Mononuclear cell (primary cell): Measurements from ENCODE around the gene DOCK2. TPM values are rescaled to one million over a fixed set of nuclear protein-coding genes. Genes with fewer than 3 reads are reported as not detected.

Source experiments
- H3K27me3 ChIP-seq: 2 replicates; pipeline ENCODE4 v1.6.0; 2011; ENCODE audit warnings: low read length, control low read depth; ENCODE audit not compliant: insufficient read depth
- H3K4me1 ChIP-seq: 2 replicates; pipeline ENCODE4 v1.5.1; 2011; ENCODE audit warnings: mild to moderate bottlenecking, low read length, control low read depth; ENCODE audit not compliant: insufficient read depth
- H3K4me3 ChIP-seq: 2 replicates; pipeline ENCODE4 v1.5.1; 2011; ENCODE audit warnings: mild to moderate bottlenecking, low read length, moderate library complexity
- H3K9me3 ChIP-seq: 2 replicates; pipeline ENCODE4 v1.5.1; 2011; ENCODE audit warnings: low read depth, mild to moderate bottlenecking, control low read depth, low read length
- total RNA-seq: library from RNA; depleted of rRNA; stranded (reverse); fragments of >200 nt; gene quantifications from one replicate; pipeline ENCODE4 v1.2.3, GENCODE V29; 2012

DOCK2 gene
- total RNA-seq, 1 donor = 244 TPM

DNA sequence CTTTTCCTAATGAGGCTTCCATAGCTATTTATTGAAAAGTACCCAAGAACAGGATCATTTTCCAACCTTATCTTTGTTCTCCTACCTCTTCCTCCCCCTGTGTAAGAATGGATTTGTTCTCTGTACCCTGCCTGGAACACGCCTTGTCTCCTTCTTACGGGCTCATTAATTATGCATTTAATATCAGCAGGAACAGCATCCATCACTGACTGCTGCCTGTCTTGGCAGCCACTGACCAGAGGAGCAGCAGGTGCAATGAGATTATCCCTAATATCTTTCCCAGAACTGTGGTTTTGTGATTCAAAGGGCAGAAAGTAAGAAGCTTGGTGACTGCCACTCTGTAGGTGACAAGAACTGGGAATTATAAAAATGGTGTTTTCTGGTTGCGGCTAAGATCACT is 362.5 kb downstream of the DOCK2 start:
- no peaks in the 10 kb centered on the region for H3K27me3 ChIP-seq

DNA sequence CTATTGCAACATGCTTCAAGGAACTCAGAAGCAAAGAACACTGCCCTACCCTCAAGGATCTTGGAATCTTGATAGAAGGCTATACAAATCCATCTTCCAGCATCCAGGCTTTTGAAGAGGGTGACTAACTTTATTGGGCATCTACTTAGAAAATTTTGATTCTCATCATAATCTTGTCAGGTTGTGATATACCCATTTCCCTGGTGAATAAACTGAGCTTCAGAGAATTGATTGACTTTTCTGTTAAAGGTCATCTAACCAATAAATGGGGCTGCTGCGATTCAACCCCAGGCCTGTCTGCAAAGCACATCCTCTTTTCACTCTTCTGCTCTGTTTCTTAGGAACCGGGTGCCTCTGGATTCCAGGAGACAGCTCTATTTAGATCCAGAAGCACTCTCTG is 363.1 kb downstream of the DOCK2 start:
- no peaks in the 10 kb centered on the region for H3K4me1 ChIP-seq
- H3K9me3 ChIP-seq = no peaks in the 10 kb centered on the region
- no peak overlapping the region for H3K4me3 ChIP-seq
- no peaks in the 10 kb centered on the region for H3K27me3 ChIP-seq

More for the DNA sequence above, 362.5 kb downstream of the DOCK2 start:
- no peaks in the 10 kb centered on the region for H3K9me3 ChIP-seq
- no peaks in the 10 kb centered on the region for H3K4me1 ChIP-seq
- no peak overlapping the region for H3K4me3 ChIP-seq

DNA sequence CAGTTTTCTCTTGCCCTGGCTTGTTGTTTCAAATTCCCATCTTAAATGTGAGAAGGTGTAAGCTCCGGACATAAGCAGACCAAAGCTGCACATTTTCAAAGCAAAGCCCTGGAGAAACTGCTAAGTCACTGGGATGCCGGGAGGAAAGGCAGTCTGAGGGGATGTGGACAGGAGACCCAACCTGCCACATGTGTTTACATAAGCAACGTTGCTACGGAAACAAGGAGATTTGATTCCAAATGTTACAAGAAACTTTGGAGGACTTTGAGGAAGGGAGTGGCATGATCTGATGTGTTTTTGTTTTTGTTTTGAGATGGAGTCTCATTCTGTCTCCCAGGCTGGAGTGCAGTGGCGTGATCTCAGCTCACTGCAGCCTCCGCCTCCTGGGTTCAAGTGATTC is 368.9 kb downstream of the DOCK2 start:
- H3K27me3 ChIP-seq = no peaks in the 10 kb centered on the region
- H3K9me3 ChIP-seq = no peaks in the 10 kb centered on the region
- H3K4me1 ChIP-seq = no peaks in the 10 kb centered on the region
- H3K4me3 ChIP-seq = no peak overlapping the region

DNA sequence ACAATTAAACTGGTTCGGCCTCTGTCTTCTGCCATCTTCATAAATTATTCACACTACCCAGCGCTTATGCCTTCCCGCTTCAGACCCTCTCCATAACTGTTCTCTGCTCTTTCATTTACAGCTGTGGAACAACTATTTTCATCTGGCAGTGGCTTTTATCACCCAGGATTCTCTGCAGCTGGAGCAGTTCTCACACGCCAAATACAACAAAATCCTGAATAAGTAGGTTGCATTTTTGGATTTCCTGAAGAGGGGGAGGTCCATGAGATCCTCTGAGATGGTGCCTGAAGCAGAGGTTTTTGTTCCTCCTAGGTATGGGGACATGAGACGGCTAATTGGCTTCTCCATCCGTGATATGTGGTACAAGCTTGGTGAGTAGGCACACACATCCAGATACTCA is 371.3 kb downstream of the DOCK2 start:
- no peak overlapping the region for H3K4me3 ChIP-seq
- H3K27me3 ChIP-seq = no peaks in the 10 kb centered on the region
- H3K4me1 ChIP-seq = no peaks in the 10 kb centered on the region
- H3K9me3 ChIP-seq = no peaks in the 10 kb centered on the region

DNA sequence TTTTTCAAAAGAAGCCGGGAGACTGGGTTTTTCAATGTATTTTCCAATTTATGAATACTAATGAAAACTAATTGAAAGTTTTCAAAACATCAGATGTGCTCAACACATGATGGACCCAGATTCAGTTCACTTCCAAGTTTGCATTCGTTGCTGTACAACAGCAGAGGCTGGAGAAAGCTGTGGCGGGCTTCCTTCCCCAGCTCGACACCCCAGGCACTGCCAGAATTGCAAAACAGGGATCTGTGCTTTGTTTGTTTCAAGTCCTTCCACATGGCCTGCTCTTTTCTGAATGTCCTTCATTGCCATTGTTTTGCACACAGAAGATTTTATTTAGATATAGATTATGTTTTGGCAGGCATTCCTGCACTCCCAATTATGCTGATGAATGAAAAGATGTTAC is 373.5 kb downstream of the DOCK2 start:
- Histone ChIP-seq H3K9me3 (no peaks in the 10 kb centered on the region), H3K4me3 (no peak overlapping the region)

DNA sequence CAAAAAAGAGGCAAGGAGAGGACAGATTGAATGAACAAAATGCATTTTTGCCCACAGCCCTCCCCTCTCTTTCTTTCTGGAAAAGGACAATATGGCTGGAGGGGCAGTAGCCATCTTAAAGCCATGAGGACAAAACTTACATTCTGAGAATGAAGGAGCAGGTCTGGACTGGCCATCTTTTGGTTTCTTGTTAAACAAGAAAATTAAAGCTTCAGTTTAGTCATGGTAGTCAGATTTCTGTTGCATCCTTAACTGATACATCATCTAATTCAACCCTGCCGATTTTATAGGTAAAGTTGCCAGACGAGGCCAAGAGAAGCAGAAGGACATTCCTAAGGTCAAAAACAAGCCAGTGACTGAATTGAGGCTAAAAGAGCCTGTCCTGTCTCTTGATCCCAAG is 374.7 kb downstream of the DOCK2 start:
- H3K4me1 ChIP-seq = no peaks in the 10 kb centered on the region
- H3K9me3 ChIP-seq = no peaks in the 10 kb centered on the region
- no peak overlapping the region for H3K4me3 ChIP-seq
- H3K27me3 ChIP-seq = no peaks in the 10 kb centered on the region

More for the DNA sequence above, 373.5 kb downstream of the DOCK2 start:
- H3K27me3 ChIP-seq = no peaks in the 10 kb centered on the region
- no peaks in the 10 kb centered on the region for H3K4me1 ChIP-seq

DNA sequence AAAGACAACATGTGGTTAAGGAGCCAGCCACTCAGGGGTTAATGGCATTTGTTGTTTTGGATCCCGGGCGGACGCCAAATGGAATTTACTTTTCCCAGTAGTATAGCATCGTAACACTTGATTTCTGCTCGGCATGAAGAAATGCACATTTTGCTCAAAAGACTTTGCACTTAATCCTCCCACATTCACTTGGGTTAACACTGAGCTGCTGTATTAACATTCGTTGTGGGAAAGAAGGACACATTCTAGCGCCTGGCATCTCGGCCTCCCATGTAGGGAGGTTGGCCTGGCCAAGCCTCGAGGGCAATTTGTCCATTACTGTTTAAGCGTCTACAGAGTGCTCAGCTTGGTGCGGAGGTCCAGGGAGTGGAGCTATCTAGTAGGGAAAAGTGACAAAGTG is 375.5 kb downstream of the DOCK2 start:
- Histone ChIP-seq H3K4me1 (no peaks in the 10 kb centered on the region), H3K4me3 (no peak overlapping the region), H3K9me3 (no peaks in the 10 kb centered on the region), H3K27me3 (no peaks in the 10 kb centered on the region)

DNA sequence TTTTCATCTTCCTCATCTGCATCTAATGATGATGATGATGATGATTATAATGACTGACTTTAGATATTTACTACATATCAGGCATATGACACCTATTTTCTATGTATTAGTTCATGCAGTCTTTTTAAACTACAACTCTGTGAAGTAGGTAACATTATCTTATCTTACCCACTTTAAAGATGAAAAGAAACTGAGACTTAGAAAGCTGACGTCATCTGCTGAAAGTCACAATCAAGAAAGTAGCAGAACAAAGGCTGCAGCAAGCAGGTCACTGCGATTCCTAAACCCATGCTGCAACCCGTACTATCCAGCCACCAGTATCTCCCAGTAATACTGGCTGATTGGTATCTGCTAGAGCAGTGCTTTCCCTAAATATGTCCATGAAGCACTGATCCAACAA is 383.3 kb downstream of the DOCK2 start:
- H3K9me3 ChIP-seq = no peaks in the 10 kb centered on the region
- no peaks in the 10 kb centered on the region for H3K4me1 ChIP-seq
- H3K4me3 ChIP-seq = no peak overlapping the region
- no peaks in the 10 kb centered on the region for H3K27me3 ChIP-seq

DNA sequence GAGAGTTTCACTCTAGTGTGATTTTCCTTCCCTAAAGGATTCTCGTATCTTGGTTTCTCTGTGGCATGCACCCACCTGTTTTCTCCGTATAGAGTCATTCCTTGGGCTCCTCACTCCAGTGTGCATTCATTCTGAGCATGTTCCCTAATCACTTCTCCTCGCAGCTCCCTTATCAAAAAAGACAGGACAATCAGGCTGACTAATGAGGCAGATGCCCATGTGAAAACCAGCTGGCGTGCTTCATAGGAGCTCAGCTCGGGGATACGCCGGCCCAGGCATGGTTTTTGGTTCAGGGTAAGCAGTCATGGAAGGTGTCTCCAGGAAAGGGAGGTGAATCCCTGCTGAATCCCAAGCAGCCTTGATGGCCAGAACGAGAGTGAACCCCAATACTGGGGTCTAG is 384.4 kb downstream of the DOCK2 start:
- no peaks in the 10 kb centered on the region for H3K27me3 ChIP-seq
- no peak overlapping the region for H3K4me3 ChIP-seq
- no peaks in the 10 kb centered on the region for H3K4me1 ChIP-seq
- H3K9me3 ChIP-seq = no peaks in the 10 kb centered on the region

DNA sequence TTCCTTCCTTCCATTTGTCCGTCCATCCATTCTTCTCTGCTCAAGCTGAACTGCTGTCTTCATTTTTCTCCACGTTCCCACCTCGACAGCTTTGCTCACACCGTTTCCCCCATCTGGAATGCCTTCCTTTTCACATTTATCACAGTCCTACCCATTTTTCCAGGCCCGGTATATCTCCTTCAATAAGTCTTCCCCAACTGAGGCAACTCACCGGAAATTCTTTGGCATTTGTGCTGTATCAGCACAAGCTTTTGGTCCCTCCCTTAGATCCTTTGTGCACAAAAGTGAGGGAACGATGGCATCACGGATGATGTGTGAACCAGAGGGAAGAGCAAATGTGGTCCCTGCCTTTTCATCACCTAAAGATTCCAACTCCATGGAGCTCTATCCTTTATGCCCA is 388.8 kb downstream of the DOCK2 start:
- H3K9me3 ChIP-seq = no peaks in the 10 kb centered on the region
- H3K4me1 ChIP-seq = no peaks in the 10 kb centered on the region
- no peaks in the 10 kb centered on the region for H3K27me3 ChIP-seq
- H3K4me3 ChIP-seq = no peak overlapping the region

DNA sequence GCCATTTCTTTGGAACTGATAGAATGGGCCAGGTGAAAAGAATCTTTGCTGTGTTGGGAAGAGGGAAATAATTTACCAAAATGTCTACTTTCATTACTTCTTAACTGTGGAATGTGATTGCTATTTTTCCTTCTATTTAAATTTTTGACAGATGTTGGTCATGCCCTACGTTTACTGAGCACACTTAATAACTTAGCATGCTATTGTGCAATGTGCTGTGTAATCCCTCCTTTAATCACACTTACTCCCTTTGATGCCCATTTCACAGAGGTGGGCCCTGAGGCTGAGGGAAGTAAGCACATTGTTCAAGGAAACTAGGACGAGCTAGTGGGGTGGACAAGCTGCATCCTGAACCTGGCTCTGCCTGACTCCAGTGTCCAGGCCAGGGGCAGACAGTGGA is 391.0 kb downstream of the DOCK2 start:
- H3K4me1 ChIP-seq = no peaks in the 10 kb centered on the region
- H3K4me3 ChIP-seq = no peak overlapping the region
- no peaks in the 10 kb centered on the region for H3K27me3 ChIP-seq
- H3K9me3 ChIP-seq = no peaks in the 10 kb centered on the region

DNA sequence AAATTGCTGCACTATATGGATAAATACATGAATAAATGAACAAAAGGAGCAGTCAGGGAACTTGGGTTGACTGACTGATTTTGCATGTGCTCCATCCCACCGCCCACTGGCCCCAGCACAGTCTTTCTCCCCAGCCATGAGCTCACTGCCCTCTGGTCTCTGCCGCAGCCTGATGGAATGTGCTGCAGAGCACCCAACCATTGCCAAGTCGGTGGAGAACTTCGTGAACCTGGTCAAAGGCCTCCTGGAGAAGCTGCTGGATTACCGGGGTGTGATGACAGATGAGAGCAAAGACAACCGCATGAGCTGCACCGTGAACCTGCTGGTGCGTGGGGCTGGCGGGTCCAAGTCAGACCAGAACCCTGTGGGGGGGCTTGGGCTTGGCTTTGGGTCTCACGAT is 397.2 kb downstream of the DOCK2 start:
- Histone ChIP-seq H3K9me3 (no peaks in the 10 kb centered on the region), H3K4me1 (no peaks in the 10 kb centered on the region), H3K4me3 (no peak overlapping the region), H3K27me3 (no peaks in the 10 kb centered on the region)

DNA sequence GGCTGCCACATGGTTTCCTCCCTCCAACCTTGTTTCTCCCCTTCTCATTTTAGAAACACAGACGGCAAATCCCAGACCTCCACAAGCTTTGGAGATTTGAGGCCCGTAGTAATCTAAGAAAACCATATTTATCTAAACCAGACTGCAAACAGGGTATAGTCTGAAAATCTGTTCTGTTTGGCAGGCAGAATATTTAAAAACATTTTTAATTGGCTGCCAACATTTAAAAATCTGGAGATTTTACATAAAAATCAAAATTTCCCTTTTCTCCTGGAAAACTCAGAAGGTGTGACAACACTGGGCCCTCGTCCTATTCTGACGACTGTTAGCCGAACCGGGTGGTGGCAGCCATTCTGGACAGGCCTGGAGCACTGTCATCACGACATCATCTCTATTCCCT is 401.2 kb downstream of the DOCK2 start:
- Histone ChIP-seq H3K27me3 (no peaks in the 10 kb centered on the region), H3K9me3 (no peaks in the 10 kb centered on the region)

DNA sequence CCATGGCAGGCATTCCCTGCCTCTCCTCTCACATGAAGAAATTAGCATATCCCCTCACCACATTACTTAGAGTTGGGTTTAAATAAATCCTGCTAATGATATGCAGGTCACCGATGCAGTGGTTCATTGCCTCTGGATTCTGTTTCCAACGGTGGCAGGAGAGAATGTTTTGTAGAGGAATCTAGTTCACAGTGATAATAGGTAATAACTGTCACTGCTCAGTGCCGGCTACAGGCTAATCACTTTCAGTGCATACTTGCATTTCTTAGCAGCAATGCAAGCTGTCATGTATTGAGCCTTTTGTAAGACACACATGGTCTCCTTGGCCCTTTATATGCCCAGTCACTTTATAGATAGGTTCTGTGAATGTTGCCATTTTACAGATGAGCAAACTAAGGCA is 402.8 kb downstream of the DOCK2 start:
- Histone ChIP-seq H3K9me3 (no peaks in the 10 kb centered on the region), H3K4me1 (no peaks in the 10 kb centered on the region), H3K27me3 (no peaks in the 10 kb centered on the region), H3K4me3 (no peak overlapping the region)

More for the DNA sequence above, 401.2 kb downstream of the DOCK2 start:
- Histone ChIP-seq H3K4me3 (no peak overlapping the region), H3K4me1 (no peaks in the 10 kb centered on the region)

DNA sequence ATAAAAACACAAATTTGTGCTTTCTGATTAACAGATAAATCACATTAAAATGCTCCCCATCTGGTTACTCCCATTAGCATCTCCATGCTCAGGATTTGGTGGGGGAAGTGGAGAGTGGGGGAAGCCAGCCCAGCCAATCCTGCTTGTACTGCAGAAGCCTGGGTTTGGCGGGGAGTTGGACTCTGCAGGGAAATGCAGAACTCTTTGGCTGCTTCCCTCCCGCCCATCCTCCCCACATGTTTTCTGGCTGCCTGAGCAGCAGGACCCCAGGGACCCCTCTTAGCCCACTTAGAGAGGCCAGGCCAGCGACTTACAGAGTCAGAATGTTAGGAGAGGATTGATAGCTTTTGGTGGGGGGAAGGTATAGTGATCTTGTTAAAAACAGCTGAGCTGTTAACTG is 409.2 kb downstream of the DOCK2 start:
- no peaks in the 10 kb centered on the region for H3K27me3 ChIP-seq
- H3K9me3 ChIP-seq = no peaks in the 10 kb centered on the region
- H3K4me3 ChIP-seq = no peak overlapping the region
- no peaks in the 10 kb centered on the region for H3K4me1 ChIP-seq

DNA sequence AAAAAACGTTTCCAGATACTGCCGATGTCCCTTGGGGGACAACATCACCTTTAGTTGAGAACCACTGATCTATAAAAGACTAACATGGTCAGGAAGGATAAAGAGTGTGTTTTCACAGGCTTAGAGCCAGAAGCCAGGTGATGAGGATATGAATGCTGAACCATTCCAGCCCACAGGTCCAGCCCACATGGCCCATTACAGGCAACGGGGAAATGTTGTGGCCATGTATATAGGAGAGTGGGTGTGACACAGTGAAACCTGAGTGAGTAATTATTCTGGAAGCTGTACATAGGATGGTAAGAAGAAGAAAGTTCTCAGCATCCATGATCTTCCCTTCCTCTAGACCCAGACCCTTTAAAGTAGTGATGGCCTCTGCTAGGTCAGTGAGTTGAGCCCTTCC is 412.6 kb downstream of the DOCK2 start:
- Histone ChIP-seq H3K4me1 (no peaks in the 10 kb centered on the region), H3K27me3 (no peaks in the 10 kb centered on the region), H3K9me3 (no peaks in the 10 kb centered on the region), H3K4me3 (no peak overlapping the region)

DNA sequence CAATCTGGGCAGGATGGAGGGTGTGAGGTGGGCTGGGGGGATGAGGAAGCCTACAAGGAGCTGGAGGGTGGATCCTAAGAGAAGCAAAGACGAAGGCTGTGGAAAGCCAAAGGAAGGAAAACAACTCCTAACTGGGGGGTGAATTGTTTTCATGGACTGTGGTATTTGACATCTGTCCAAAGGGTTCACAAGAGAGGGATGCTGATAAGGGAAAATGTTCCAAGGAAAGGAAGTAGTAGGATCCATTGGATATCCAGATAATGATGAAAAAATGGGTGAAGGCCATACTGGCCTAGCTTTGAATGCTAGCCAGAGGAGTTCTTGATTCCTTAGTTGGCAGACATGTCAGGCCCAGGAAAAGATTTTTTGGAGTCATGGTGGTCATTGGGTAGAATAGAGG is 416.8 kb downstream of the DOCK2 start:
- Histone ChIP-seq H3K4me3 (no peak overlapping the region), H3K27me3 (no peaks in the 10 kb centered on the region), H3K4me1 (no peaks in the 10 kb centered on the region), H3K9me3 (no peaks in the 10 kb centered on the region)
